Prostate gland (tissue), 2 donors: Measurements from ENCODE around the gene PKNOX2. TPM values are rescaled to one million over a fixed set of nuclear protein-coding genes. Genes with fewer than 3 reads are reported as not detected.

Source experiments
- DNase-seq: peaks from one replicate; pipeline ENCODE4 v3.0.0-alpha.2; 2019; ENCODE audit warnings: low spot score
- H3K27ac ChIP-seq, 2 donors: fragments of 200-600 bp; sonication (generic); 2 replicates each; pipeline ENCODE4 v1.5.1; 2017 to 2019
- H3K27me3 ChIP-seq: fragments of 200-600 bp; sonication (generic); replicated peaks from 2 replicates; pipeline ENCODE4 v1.5.1; 2019; ENCODE audit not compliant: insufficient read depth
- H3K36me3 ChIP-seq, 2 donors: fragments of 200-600 bp; sonication (generic); 1 replicate in 1 of 2; 2 replicates in 1 of 2; pipeline versions ENCODE4 v1.5.1 to v1.8.1; 2017 to 2019
- H3K4me1 ChIP-seq: fragments of 200-600 bp; sonication (generic); replicated peaks from 2 replicates; pipeline ENCODE4 v1.5.1; 2019
- H3K4me3 ChIP-seq, 2 donors: fragments of 200-600 bp; sonication (generic); 2 replicates each; pipeline ENCODE4 v1.5.1; 2017 to 2019
- H3K9me3 ChIP-seq: fragments of 200-600 bp; sonication (generic); 2 replicates; pipeline ENCODE4 v1.5.1; 2017
- CTCF ChIP-seq, 4 experiments: fragments of 200-600 bp in 2 of 4; fragments of 450-650 bp in 2 of 4; sonication (generic) in 2 of 4; IDR thresholded peaks; 1 replicate in 3 of 4; 2 replicates in 1 of 4; pipeline ENCODE4 v1.5.1; 2016 to 2019; ENCODE audit warnings: antibody characterized with exemption in 4 of 4, mild to moderate bottlenecking in 2 of 4, moderate library complexity in 2 of 4
- POLR2A ChIP-seq: fragments of 450-650 bp; IDR thresholded peaks from one replicate; pipeline ENCODE4 v1.6.1; 2016; ENCODE audit warnings: antibody characterized with exemption, mild to moderate bottlenecking
- POLR2AphosphoS5 ChIP-seq: sonication (generic); formaldehyde crosslinking; IDR thresholded peaks from one replicate; pipeline ENCODE4 v1.6.1; 2017; ENCODE audit warnings: antibody characterized with exemption
- WGBS: methylation state at CpG from one replicate; pipeline ENCODE4 v1.1.5; 2018; 5-methylcytosine and 5-hydroxymethylcytosine counted together
- intact Hi-C: fragments of 100-400 bp; cut with DNase I; formaldehyde crosslinking; loops from one replicate; pipeline ENCODE4 v1.14.2; 2022
- total RNA-seq, 2 donors: library from RNA; depleted of rRNA; stranded (reverse); fragments of >200 nt; gene quantifications; one replicate each; pipeline ENCODE4 v1.1.0, GENCODE V29; 2016

The PKNOX2 gene
- total RNA-seq, 2 donors from 2014 or later, result 12.3 to 14.7 TPM

DNA sequence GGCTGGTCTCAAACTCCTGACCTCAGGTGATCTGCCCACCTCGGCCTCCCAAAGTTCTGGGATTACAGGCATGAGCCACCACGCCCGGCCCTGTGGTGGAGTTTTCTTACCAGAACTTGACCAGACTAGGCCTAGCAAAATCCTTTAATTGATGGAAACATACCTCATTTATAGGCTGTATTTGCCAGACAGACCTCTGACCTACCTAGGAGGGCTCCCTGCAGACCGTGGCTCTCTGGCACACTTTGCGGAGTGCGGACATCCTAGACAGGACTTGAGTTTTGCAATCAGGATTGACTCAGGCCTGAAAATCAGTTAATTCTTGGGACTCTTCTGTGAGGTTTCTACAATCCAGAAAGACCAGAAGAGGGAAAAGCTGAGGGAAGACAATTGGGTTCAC, 278.4 kb downstream of the PKNOX2 start:
- Histone ChIP-seq H3K27ac (no peak overlapping the region), H3K36me3 (no peaks in the 10 kb centered on the region), H3K9me3 (no peaks in the 10 kb centered on the region)

DNA sequence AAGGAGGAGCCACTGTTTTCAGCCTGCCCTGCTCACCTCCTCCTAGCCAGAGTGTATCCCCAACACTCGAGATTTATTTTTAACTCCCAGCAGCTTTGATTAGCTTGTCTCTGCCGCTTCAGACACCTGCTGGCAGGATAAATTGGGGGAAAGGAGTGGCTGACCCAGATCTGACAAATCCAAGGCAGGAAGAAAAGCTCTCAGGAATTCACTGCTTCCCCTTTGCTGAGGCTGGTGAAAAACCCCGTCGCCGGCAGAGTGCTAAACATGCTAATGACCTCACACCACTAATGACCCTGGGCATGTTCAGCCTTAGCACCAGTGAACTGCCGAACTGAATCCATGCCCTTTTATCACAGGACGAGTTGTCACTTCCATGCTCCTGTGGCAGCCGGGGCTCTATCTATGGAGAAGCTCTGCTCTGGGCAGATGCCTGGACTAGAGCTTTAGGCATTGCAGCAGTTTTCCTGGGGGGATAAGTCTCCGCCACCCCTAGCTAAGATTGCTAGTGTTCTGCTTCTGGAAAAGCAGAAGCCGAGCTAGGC, 279.3 kb downstream of the PKNOX2 start:
- no peak overlapping the region for H3K4me3 ChIP-seq
- H3K27me3 ChIP-seq, result no peaks in the 10 kb centered on the region
- no peaks in the 10 kb centered on the region for H3K4me1 ChIP-seq
- 56% methylated on average over 10 of the region's 10 CpGs for WGBS
- no peak for DNase-seq
- no peaks in the 10 kb centered on the region for H3K36me3 ChIP-seq
- no peak for TF ChIP-seq CTCF (IDR thresholded peaks at IDR 0.05)
- TF ChIP-seq POLR2AphosphoS5, result no peak
- TF ChIP-seq POLR2A, result no peak
- H3K9me3 ChIP-seq, result no peaks in the 10 kb centered on the region
- intact Hi-C loops, result no loop called here
- H3K27ac ChIP-seq, result no peak overlapping the region

More for the DNA sequence above, 278.4 kb downstream of the PKNOX2 start:
- WGBS, result 92% methylated on average over 6 of the region's 6 CpGs
- no peak for TF ChIP-seq POLR2AphosphoS5
- no peak for TF ChIP-seq POLR2A
- no peaks in the 10 kb centered on the region for H3K27me3 ChIP-seq
- no peak overlapping the region for H3K4me3 ChIP-seq
- intact Hi-C loops, result no loop called here
- H3K4me1 ChIP-seq, result no peaks in the 10 kb centered on the region
- no peak for DNase-seq

- Histone ChIP-seq H3K27ac (no peak overlapping the region), H3K36me3 (no peaks in the 10 kb centered on the region), H3K4me1 (no peaks in the 10 kb centered on the region), H3K4me3 (no peak overlapping the region), H3K27me3 (no peaks in the 10 kb centered on the region), H3K9me3 (no peaks in the 10 kb centered on the region)
- WGBS, result 92% methylated on average over 12 of the region's 12 CpGs
- intact Hi-C loops, result no loop called here
- TF ChIP-seq CTCF (IDR thresholded peaks at IDR 0.05) (no peak), POLR2A (no peak), POLR2AphosphoS5 (no peak)
- no peak for DNase-seq
Measured at GRCh38 chr11:125445731-125446130, 281.2 kb downstream of the PKNOX2 start.

DNA sequence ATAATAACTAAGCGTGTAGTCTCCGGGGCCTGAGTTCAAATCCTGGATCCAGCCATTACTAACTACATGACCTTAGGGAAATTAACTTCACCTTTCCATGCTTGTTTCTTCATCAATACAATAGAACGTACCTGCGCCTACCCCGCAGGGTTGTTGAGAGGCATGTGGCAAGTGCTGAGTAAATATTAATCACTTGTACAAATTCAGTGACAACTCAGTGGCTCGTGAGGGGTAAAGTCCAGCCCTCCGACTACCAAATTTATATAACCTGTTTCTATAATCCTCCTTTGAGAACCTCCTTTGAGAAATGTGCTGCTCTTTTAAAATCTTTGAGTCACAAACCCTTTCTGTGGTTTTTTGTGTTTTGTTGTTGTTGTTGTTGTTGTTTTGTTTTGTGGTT, 281.7 kb downstream of the PKNOX2 start:
- Histone ChIP-seq H3K4me3 (no peak overlapping the region), H3K27me3 (no peaks in the 10 kb centered on the region), H3K9me3 (no peaks in the 10 kb centered on the region), H3K27ac (no peak overlapping the region), H3K36me3 (no peaks in the 10 kb centered on the region), H3K4me1 (no peaks in the 10 kb centered on the region)
- intact Hi-C loops, result no loop called here
- DNase-seq, result no peak
- no peak for TF ChIP-seq POLR2A
- TF ChIP-seq CTCF (IDR thresholded peaks at IDR 0.05), result no peak
- TF ChIP-seq POLR2AphosphoS5, result no peak
- 91% methylated on average over 7 of the region's 7 CpGs for WGBS

DNA sequence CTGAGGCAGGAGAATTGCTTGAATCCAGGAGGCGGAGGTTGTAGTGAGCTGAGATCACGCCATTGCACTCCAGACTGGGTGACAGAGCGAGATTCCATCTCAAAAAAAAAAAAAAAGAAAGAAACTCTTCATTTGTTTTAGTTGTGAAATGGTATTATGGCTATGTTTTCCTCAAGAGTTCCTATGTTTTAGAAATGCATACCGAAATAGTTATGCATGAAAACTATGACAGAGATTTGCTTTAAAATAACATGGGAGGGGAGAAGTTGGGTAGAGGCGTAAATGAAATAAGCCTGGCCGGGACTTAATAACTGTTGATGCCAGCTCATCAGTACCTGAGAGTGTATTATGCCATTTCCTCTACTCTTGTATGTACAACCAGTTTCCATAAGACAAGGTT, 283.2 kb downstream of the PKNOX2 start:
- Histone ChIP-seq H3K27ac (no peak overlapping the region), H3K4me3 (no peak overlapping the region), H3K9me3 (no peaks in the 10 kb centered on the region), H3K36me3 (no peaks in the 10 kb centered on the region), H3K27me3 (no peaks in the 10 kb centered on the region), H3K4me1 (no peaks in the 10 kb centered on the region)
- no peak for TF ChIP-seq POLR2AphosphoS5
- TF ChIP-seq CTCF (IDR thresholded peaks at IDR 0.05), result no peak
- no peak for TF ChIP-seq POLR2A
- intact Hi-C loops, result no loop called here
- no peak for DNase-seq
- WGBS, result 84% methylated on average over 6 of the region's 6 CpGs
